Karpas-422 (cell line): ENCODE results near the gene CHAF1B. TPM values are rescaled to one million over a fixed set of nuclear protein-coding genes. Genes with fewer than 3 reads are reported as not detected.

Experiments
- DNase-seq: peaks from one replicate; pipeline ENCODE4 v3.0.0-alpha.2; 2015
- H2AFZ ChIP-seq: fragments of 200-600 bp; sonication (generic); 2 replicates; pipeline ENCODE4 v1.6.1; 2014; ENCODE audit warnings: antibody characterized with exemption, low read length, mixed read lengths
- H3K27ac ChIP-seq: fragments of 200-600 bp; sonication (generic); 2 replicates; pipeline ENCODE4 v1.5.1; 2014; ENCODE audit warnings: mild to moderate bottlenecking, low read length, moderate library complexity
- H3K27me3 ChIP-seq: fragments of 200-600 bp; sonication (generic); 2 replicates; pipeline ENCODE4 v1.6.1; 2014; ENCODE audit warnings: low read length, mixed read lengths
- H3K36me3 ChIP-seq: fragments of 200-600 bp; sonication (generic); 2 replicates; pipeline ENCODE4 v1.6.1; 2014; ENCODE audit warnings: low read length, mixed read lengths; ENCODE audit not compliant: insufficient read depth
- H3K4me1 ChIP-seq: fragments of 200-600 bp; sonication (generic); 2 replicates; pipeline ENCODE4 v1.6.1; 2014; ENCODE audit warnings: mild to moderate bottlenecking, low read length, mixed read lengths
- H3K4me2 ChIP-seq: fragments of 200-600 bp; sonication (generic); 2 replicates; pipeline ENCODE4 v1.6.1; 2014; ENCODE audit warnings: low read length, low read depth, mild to moderate bottlenecking; ENCODE audit not compliant: poor library complexity, severe bottlenecking
- H3K4me3 ChIP-seq: fragments of 200-600 bp; sonication (generic); 2 replicates; pipeline ENCODE4 v1.5.1; 2014; ENCODE audit warnings: mild to moderate bottlenecking, antibody characterized with exemption, low read length, mixed read lengths
- H3K79me2 ChIP-seq: fragments of 200-600 bp; sonication (generic); 2 replicates; pipeline ENCODE4 v1.6.1; 2014; ENCODE audit warnings: mild to moderate bottlenecking, low read length, mixed read lengths
- H3K9ac ChIP-seq: fragments of 200-600 bp; sonication (generic); 2 replicates; pipeline ENCODE4 v1.6.0; 2014; ENCODE audit warnings: low read length
- H3K9me2 ChIP-seq: fragments of 200-600 bp; sonication (generic), shearing (Covaris generic); replicated peaks from 2 replicates; pipeline ENCODE4 v1.6.0; 2014; ENCODE audit warnings: mild to moderate bottlenecking, low read length, moderate library complexity; ENCODE audit not compliant: insufficient read depth
- H3K9me3 ChIP-seq: fragments of 300-700, 200-600 bp; sonication (generic); 2 replicates; pipeline ENCODE4 v1.6.1; 2014; ENCODE audit warnings: low read length, mixed read lengths
- H4K20me1 ChIP-seq: fragments of 200-600 bp; sonication (generic); 2 replicates; pipeline ENCODE4 v1.6.1; 2014; ENCODE audit warnings: mild to moderate bottlenecking, antibody characterized with exemption, low read length, low read depth; ENCODE audit not compliant: insufficient read depth
- total RNA-seq: library from RNA; depleted of rRNA; stranded (reverse); fragments of >200 nt; shearing (Covaris generic); gene quantifications from 2 replicates; pipeline ENCODE4 v1.2.3, GENCODE V29; 2014; ENCODE audit warnings: low replicate concordance

The CHAF1B gene
- total RNA-seq, 1 experiment from 2014 or later: 5.6 TPM

GRCh38 chr21:36436829-36437744 lies 51.9 kb downstream of the CHAF1B start:
- no peaks in the 10 kb centered on the region for H4K20me1 ChIP-seq
- H3K4me1 ChIP-seq: no peaks in the 10 kb centered on the region
- H3K9me2 ChIP-seq: no peaks in the 10 kb centered on the region
- no peak overlapping the region for H3K27ac ChIP-seq
- no peaks in the 10 kb centered on the region for H3K79me2 ChIP-seq
- no peak overlapping the region for H3K4me2 ChIP-seq
- H3K9me3 ChIP-seq: no peaks in the 10 kb centered on the region
- no peaks in the 10 kb centered on the region for H3K36me3 ChIP-seq
- H2AFZ ChIP-seq: no peak overlapping the region
- DNase-seq: no peak
- 0 out of 2 replicates have a peak, but pooled peaks cover 3% of the 10 kb centered on the region for H3K27me3 ChIP-seq
- H3K4me3 ChIP-seq: no peak overlapping the region
- no peak overlapping the region for H3K9ac ChIP-seq

GRCh38 chr21:36437745-36438128 lies 52.5 kb downstream of the CHAF1B start:
- H3K4me2 ChIP-seq: no peak overlapping the region
- no peaks in the 10 kb centered on the region for H3K9me2 ChIP-seq
- no peaks in the 10 kb centered on the region for H3K9me3 ChIP-seq
- H4K20me1 ChIP-seq: no peaks in the 10 kb centered on the region
- no peak overlapping the region for H2AFZ ChIP-seq
- DNase-seq: no peak
- H3K4me1 ChIP-seq: no peaks in the 10 kb centered on the region
- H3K79me2 ChIP-seq: no peaks in the 10 kb centered on the region
- H3K4me3 ChIP-seq: no peak overlapping the region
- no peak overlapping the region for H3K27ac ChIP-seq
- no peaks in the 10 kb centered on the region for H3K36me3 ChIP-seq
- H3K9ac ChIP-seq: no peak overlapping the region
- H3K27me3 ChIP-seq: no peaks in the 10 kb centered on the region

GRCh38 chr21:36441715-36442114 lies 56.5 kb downstream of the CHAF1B start:
- Histone ChIP-seq H3K27me3 (no peaks in the 10 kb centered on the region), H3K4me1 (no peaks in the 10 kb centered on the region), H3K36me3 (no peaks in the 10 kb centered on the region), H3K4me2 (no peak overlapping the region), H2AFZ (no peak overlapping the region), H3K27ac (no peak overlapping the region), H4K20me1 (no peaks in the 10 kb centered on the region), H3K9ac (no peak overlapping the region), H3K79me2 (no peaks in the 10 kb centered on the region), H3K9me2 (no peaks in the 10 kb centered on the region), H3K4me3 (no peak overlapping the region), H3K9me3 (no peaks in the 10 kb centered on the region)
- no peak for DNase-seq

- no peaks in the 10 kb centered on the region for H3K9me3 ChIP-seq
- no peak overlapping the region for H2AFZ ChIP-seq
- no peak for DNase-seq
- no peaks in the 10 kb centered on the region for H3K27me3 ChIP-seq
- H3K9me2 ChIP-seq: no peaks in the 10 kb centered on the region
- H3K9ac ChIP-seq: no peak overlapping the region
- no peaks in the 10 kb centered on the region for H4K20me1 ChIP-seq
- no peaks in the 10 kb centered on the region for H3K36me3 ChIP-seq
- no peak overlapping the region for H3K4me2 ChIP-seq
- no peaks in the 10 kb centered on the region for H3K4me1 ChIP-seq
- no peak overlapping the region for H3K4me3 ChIP-seq
- no peaks in the 10 kb centered on the region for H3K79me2 ChIP-seq
- H3K27ac ChIP-seq: no peak overlapping the region
These were observed 61.1 kb downstream of the CHAF1B start for GRCh38 chr21:36446301-36446700.

- Histone ChIP-seq H3K4me2 (no peak overlapping the region), H2AFZ (no peak overlapping the region), H3K27me3 (no peaks in the 10 kb centered on the region), H3K9me2 (no peaks in the 10 kb centered on the region), H3K4me1 (no peaks in the 10 kb centered on the region), H4K20me1 (no peaks in the 10 kb centered on the region), H3K9ac (no peak overlapping the region), H3K4me3 (no peak overlapping the region), H3K79me2 (no peaks in the 10 kb centered on the region), H3K27ac (no peak overlapping the region), H3K36me3 (no peaks in the 10 kb centered on the region), H3K9me3 (no peaks in the 10 kb centered on the region)
- DNase-seq: no peak
These were observed 65.3 kb downstream of the CHAF1B start for GRCh38 chr21:36450511-36450910.

- Histone ChIP-seq H3K4me1 (no peaks in the 10 kb centered on the region), H3K4me2 (no peak overlapping the region), H3K9ac (no peak overlapping the region), H3K79me2 (no peaks in the 10 kb centered on the region), H3K9me2 (no peaks in the 10 kb centered on the region), H2AFZ (no peak overlapping the region), H3K27ac (no peak overlapping the region), H3K4me3 (no peak overlapping the region), H3K27me3 (no peaks in the 10 kb centered on the region), H3K36me3 (no peaks in the 10 kb centered on the region), H3K9me3 (no peaks in the 10 kb centered on the region), H4K20me1 (no peaks in the 10 kb centered on the region)
- DNase-seq: no peak
These were observed 66.3 kb downstream of the CHAF1B start for GRCh38 chr21:36451506-36451905.

GRCh38 chr21:36452281-36452825 lies 67.2 kb downstream of the CHAF1B start:
- Histone ChIP-seq H3K9me2 (no peaks in the 10 kb centered on the region), H3K27me3 (no peaks in the 10 kb centered on the region), H3K27ac (no peak overlapping the region), H3K79me2 (no peaks in the 10 kb centered on the region), H3K4me1 (no peaks in the 10 kb centered on the region), H3K4me3 (no peak overlapping the region), H3K4me2 (no peak overlapping the region), H4K20me1 (no peaks in the 10 kb centered on the region), H2AFZ (no peak overlapping the region), H3K36me3 (no peaks in the 10 kb centered on the region), H3K9ac (no peak overlapping the region), H3K9me3 (no peaks in the 10 kb centered on the region)
- no peak for DNase-seq

GRCh38 chr21:36454093-36454531 lies 68.9 kb downstream of the CHAF1B start:
- no peak overlapping the region for H3K9ac ChIP-seq
- H2AFZ ChIP-seq: no peak overlapping the region

More at GRCh38 chr21:36454093-36454531, 68.9 kb downstream of the CHAF1B start:
- Histone ChIP-seq H3K27ac (no peak overlapping the region), H3K27me3 (no peaks in the 10 kb centered on the region), H3K9me3 (no peaks in the 10 kb centered on the region), H3K4me3 (no peak overlapping the region), H3K4me1 (no peaks in the 10 kb centered on the region), H3K9me2 (no peaks in the 10 kb centered on the region), H3K36me3 (no peaks in the 10 kb centered on the region), H3K79me2 (no peaks in the 10 kb centered on the region), H3K4me2 (no peak overlapping the region), H4K20me1 (no peaks in the 10 kb centered on the region)
- DNase-seq: no peak
